Measurements from ENCODE around the gene EIF3L.
A peak's percentile ranks its signal among the peaks of the same experiment; 100 is the strongest.

EIF3L gene

GRCh38 chr22:37855462-37855861 lies 6.2 kb downstream of the EIF3L start:
- DNase-seq = no peak

DNA sequence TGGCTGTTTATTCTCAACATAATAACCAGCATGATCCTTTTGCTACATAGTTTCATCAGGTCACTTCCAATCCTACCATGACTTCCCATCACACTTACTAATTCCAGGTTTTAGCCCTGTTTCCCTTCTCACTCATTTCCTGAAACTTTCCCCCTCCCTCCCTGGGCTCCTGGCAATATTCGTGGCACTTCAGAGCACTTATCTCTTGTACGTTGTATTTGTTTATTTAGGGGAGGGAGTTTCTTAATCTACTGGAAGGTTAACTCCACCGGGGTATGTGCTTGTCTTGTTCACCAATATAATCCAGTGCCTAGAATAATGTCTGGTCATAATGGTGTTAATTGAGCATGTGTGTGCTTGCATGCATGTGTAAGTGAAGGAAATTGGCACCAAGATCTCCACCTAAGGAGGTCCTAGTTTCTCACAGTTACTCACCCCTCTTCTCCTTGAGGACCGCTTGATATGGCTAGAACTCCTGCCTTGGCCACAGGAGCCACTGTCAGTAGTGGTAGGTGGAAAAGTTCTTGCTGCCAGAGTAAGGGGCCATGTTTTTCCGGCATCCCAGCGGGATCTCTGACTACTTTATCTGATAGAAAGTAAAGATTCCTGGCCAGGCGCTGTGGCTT lies 11.7 kb downstream of the EIF3L start:
- DNase-seq = no peak

DNA sequence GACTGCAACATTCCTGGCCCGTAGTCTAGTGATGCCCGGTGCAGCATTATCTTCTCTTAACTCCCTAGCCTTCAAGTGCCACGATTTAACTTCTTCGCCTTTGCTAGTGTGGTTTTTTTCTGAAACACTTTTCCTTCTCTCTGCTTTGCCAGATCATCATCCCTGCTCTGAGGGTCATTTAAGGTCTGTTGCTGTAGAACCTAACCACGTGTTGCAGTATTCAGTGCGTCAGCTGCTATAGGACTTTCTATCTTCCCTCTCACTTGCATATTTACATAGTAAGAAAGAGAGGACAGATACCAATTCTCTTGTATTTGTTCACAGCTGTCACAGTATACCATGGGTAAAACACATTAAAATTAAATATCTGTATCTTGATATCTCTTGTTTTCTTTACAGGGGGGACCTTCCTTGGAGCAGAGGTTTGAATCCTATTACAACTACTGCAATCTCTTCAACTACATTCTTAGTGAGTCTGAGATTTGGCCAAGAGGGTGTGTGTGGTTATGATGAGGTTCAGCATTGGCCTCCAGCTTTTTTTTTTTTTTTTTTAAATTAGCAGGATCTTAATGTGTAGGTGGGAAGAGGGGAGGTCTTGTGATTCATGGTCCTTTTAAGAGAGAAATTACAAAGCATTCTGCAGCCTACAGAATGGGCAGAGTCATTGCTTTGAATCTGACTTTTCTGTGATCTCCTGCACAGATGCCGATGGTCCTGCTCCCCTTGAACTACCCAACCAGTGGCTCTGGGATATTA lies 13.5 kb downstream of the EIF3L start:
- DNase-seq = no peak

DNA sequence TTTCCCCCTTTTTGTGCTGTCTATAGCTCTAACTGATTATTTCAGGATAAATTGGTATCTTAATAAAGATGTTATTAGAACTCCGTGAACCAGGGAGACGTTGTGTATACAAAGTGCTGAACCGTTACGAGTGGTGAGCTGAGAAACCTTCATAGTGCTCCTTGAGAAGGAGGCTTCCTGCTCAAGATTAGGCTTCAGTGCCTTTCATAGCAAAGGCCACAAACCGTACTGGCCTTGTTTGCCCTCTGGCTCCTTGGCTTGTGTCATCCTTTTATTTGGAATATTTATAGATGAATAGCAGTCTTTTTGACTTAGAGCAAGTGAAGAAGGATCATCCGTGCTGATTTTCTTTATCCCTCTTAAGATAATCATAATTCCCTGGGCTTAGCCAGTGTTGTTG lies 16.3 kb downstream of the EIF3L start:
- DNase-seq = no peak

GRCh38 chr22:37870273-37870672 lies 21.1 kb downstream of the EIF3L start:
- no peak for DNase-seq

GRCh38 chr22:37880668-37881440 lies 31.6 kb downstream of the EIF3L start:
- no peak for DNase-seq

DNA sequence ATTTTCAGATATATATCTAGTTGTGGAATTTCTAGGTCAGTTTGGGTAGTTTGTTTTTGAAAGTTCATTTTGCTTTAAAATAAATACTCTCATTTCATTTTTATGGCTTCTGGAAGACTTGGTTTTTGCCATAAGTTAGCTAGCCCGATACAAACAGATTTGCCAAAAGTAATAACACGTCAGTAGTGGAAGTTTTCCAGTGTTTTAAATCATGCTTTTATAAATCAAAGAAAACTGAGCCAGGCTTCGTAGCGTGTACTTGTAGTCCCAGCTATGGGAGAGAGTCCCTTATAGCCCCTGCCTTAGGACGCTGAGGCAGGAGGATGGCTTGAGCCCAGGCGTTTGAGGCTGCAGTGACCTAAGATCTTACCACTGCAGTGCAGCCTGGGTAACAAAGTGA lies 35.2 kb downstream of the EIF3L start:
- no peak for DNase-seq

DNA sequence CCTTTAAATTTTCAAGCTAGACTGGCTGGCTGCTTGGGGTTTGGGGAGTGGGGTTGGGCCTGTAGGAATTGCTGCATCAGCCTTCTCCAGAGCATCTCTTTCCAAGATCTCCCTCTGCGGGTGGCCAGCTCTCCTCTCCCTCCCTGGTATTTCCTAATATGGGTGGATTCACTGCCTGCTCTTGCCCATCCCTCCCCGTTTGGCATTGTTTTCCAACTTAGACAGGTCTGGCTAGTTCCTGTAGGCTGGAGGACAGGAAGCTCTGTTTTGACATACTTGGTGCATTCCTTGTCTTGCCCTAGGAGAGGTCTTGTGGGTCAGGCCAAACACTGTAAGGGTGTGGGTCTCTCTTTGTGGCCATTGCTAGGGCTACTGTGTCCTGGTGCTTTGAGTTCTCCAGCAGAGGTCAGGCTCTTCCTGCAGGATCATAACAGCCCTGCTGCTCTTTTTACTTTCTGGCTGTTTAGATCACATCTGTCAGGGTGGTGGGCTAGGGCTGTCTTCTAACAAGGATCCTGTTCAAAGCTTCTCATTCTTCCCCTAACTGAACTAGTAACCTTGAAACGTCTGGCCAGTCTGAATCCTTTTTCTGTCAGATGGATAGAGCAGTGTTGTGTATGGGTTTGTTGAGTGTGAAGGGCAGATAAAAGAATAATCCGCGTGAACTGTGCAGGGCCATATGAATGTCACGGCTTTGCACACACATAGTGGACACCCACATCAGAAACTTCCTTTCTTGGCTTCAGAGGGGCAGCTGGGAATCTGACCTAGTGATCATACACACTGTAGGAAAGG lies 38.6 kb downstream of the EIF3L start:
- DNase-seq = no peak

- DNase-seq = no peak
Measured at GRCh38 chr22:37891926-37892325, 42.7 kb downstream of the EIF3L start.

DNA sequence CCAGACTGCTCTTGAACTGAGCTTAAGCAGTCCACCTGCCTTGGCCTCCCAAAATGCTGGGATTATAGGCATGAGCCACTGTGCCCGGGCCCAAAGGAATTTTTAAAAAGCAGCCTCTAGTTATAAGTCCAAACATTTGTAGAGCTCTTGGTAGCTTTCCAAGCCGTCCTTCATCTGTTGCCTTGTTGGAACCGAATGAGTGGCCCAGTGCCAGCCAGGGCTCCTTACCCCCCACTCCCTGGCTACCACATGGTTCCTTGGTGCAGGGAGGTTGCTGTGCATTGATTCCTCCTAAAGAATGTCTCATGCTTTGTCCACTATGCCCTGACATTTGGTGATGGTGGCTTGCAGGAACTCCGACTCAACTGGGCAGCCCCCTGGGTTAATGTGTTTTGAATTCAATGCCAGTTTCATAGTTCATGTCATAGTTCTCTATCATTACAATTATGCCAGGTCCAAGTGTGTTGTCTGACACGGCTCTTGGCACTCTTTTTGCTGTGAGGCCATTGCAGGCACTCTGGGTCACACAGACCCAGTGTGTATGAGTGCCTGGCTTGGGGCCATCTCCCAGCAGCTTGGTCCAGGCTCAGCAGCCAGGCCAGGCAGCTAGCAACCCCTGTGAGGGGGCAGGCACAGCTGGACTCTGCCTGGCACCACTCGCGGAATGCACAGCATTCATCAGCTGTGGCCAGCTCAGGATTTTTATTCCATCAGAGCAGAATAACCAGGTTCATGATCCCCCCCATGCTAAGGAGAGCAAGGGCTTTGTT lies 43.5 kb downstream of the EIF3L start:
- no peak for DNase-seq

- DNase-seq = no peak
Measured at GRCh38 chr22:37893583-37893983, 44.4 kb downstream of the EIF3L start.

DNA sequence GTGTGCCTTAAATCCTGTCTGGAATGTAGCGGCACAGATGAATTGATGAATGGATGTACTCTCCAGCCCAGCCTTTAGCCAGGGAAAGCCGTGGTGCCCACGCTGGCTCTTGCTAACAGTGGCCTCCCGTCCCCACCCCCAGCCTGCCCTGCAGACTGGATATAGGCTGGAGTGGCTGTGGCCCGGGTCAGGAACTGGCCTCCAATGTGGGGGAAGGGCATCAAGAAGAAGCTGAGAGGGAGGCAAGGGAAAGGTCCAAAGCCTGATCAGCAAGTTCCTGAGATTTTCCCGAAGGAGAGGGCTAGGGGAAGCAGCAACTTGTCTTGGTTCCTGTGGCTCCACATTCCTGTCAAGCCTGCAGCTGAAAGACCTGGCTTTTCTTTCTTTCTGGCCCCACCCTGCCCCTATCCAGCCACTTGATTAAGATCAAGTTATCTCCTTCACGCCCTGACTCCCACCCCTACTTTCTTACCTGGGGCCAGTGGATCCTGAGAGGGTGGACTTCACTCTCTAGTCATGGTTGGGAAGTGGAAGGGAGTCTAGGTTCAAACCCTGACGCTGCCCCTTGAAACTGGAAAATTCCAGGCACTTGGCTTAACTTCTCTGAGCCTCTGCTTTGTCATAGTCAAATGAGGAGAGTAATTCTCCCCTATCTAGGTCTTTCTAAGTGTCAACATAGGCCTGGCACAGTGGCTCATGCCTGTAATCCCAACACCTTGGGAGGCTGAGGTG lies 45.9 kb downstream of the EIF3L start:
- no peak for DNase-seq

GRCh38 chr22:37896181-37896592 lies 47.0 kb downstream of the EIF3L start:
- DNase-seq = peak; percentile 17

DNA sequence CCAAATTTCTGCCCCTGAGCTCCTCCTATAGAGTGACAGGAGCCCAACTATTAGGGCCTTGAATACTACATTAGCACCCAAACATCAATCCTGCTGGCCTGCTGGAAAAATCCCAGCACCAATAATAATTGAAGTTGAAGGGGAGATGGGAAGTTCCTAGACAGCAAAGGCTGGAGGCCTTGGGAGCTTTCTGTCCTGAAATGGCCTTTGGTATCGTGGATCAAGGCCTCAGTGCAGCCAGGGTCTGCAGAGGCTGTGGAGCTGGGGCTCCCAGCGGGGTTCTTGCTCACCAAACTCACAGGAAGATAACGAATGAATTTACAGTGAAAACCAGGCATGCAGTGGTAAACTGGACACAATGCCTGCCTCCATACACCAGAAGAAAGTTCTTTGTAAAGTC lies 47.7 kb downstream of the EIF3L start:
- no peak for DNase-seq

GRCh38 chr22:37897807-37898206 lies 48.6 kb downstream of the EIF3L start:
- no peak for DNase-seq

DNA sequence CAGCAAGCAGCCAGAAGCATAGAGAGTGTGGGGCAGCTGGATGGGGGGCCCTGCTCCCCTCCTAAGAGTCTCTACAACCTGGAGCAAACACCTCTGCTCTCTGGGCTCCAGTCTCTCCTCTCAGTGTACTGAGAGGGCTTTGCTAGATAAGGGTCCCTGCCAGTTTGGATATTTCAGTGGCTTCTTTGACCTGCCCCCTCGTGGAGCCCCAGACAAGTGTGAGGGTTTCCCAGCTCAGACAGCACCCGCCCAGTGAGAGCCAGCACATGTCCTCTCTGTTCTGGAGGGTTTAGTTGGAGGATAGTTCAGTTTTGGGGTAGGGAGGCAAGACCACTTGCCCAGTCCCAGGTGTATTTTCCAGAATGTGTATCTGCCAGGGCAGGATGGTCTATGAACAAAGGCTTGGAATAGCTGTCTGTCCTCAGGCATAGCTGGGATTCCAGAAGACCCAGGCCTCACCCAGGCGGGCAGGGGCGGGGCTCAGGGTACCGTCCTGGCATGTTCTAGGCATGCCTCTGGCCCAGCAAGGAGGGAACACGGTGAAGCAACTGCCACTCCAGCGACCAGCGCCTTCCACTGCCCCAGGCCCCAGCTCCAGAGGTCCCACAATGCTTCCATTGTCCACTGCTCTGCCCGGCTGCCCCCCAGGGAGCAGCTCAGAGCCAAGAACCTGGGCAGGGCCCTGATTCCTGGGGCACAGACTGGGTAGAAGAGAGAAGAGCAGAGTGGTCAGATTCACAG lies 49.4 kb downstream of the EIF3L start:
- DNase-seq = no peak

DNA sequence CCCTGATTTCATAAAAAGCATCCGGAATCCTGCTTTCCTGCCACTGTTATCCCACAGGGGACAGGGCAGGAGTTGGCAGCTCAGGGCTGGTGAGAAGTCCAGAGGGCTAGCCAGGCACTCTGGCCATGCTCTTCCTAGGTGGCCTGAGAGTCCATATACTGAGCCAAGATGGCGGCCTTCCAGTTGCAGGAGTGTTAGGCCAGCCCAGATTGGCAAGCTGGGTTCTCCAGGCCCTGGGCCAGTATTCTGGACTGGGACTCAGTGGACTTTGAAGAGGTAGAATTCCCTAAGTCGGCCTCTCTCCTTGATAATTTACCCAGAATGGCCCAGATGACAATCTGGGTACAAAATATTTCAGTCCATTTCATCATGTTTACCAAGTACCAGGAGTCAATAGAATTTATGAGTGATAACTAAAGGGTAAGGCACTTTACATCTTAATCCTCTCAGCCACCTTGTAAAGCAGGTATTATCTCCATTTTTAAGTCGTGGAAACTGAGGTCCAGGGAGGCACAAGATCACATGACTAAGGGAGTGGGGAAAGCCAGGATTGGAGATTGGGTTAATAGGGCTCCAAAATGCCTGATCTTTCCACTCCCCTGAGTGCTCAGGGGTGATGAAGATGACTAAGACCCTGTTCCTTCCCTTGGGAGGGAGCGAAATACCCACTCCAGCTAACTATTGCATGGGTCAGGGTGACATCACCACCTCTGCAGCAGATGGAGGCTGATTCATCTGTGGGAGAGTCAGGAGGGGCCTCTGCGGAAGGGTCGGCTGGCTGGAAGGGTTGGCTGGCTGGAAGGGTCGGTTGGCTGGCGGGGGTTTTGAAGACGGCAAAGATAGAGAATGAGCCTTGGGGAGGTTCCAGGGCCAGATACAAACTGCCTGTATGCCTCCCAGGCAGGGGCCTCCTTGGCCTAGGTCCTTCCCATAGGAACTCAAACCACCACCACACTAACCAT lies 55.6 kb downstream of the EIF3L start:
- no peak for DNase-seq

GRCh38 chr22:37905534-37906363 lies 56.5 kb downstream of the EIF3L start, which contains the start of gene MICALL1:
Gene MICALL1 (plus strand): TSS chr22:37906297. CDS start chr22:37906423, 126 bp downstream.
- DNase-seq = peak; percentile 25
